Measurements from ENCODE around the gene SLMAP.

Gene SLMAP

DNA sequence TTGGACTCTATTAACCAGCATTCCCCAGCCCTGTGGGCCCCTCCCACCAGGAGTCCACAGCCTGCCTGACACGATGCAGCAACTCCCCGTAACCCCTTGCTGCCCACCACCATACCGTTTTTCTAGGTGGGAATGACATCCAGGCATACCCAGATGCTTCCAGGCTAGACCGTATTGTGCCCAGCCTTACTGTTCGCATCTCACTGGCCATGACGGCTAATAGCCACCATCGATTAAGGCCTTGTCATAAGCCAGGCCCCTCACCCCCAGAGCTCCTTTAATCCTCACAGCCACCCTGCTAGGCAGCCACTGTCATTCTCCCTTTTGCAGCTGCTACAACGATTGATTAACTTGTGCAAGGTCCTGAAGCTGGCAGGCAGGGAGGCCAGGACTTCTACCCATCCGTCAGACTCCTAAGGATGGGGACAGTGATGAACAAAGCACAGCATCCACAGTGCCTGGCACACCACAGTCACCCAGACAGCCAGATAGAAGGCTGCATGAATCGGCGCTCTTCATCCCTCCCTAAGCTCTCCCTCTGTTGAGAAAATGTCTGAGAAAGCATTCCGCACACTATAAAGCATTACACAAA is 192.1 kb downstream of the SLMAP start:
- H3K27me3 ChIP-seq (ENCODE audit: insufficient read depth, poor library complexity, severe bottlenecking), result no peaks in the 10 kb centered on the region
- H3K4me3 ChIP-seq (replicated peaks; ENCODE audit: insufficient read depth, low read length), result no peak overlapping the region
- DNase-seq (ENCODE audit: low read depth in 1 of 2, low spot score in 1 of 2), result no peak
- TF ChIP-seq GABPA (IDR thresholded peaks at IDR 0.05; ENCODE audit: low read depth), result no peak
- TF ChIP-seq SPI1 (IDR thresholded peaks at IDR 0.05; ENCODE audit: borderline replicate concordance, low read depth), result no peak
- TF ChIP-seq, protein P1, sequence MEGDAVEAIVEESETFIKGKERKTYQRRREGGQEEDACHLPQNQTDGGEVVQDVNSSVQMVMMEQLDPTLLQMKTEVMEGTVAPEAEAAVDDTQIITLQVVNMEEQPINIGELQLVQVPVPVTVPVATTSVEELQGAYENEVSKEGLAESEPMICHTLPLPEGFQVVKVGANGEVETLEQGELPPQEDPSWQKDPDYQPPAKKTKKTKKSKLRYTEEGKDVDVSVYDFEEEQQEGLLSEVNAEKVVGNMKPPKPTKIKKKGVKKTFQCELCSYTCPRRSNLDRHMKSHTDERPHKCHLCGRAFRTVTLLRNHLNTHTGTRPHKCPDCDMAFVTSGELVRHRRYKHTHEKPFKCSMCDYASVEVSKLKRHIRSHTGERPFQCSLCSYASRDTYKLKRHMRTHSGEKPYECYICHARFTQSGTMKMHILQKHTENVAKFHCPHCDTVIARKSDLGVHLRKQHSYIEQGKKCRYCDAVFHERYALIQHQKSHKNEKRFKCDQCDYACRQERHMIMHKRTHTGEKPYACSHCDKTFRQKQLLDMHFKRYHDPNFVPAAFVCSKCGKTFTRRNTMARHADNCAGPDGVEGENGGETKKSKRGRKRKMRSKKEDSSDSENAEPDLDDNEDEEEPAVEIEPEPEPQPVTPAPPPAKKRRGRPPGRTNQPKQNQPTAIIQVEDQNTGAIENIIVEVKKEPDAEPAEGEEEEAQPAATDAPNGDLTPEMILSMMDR (IDR thresholded peaks at IDR 0.05; ENCODE audit: insufficient read depth, low read length), result no peak
- TF ChIP-seq, protein P2, sequence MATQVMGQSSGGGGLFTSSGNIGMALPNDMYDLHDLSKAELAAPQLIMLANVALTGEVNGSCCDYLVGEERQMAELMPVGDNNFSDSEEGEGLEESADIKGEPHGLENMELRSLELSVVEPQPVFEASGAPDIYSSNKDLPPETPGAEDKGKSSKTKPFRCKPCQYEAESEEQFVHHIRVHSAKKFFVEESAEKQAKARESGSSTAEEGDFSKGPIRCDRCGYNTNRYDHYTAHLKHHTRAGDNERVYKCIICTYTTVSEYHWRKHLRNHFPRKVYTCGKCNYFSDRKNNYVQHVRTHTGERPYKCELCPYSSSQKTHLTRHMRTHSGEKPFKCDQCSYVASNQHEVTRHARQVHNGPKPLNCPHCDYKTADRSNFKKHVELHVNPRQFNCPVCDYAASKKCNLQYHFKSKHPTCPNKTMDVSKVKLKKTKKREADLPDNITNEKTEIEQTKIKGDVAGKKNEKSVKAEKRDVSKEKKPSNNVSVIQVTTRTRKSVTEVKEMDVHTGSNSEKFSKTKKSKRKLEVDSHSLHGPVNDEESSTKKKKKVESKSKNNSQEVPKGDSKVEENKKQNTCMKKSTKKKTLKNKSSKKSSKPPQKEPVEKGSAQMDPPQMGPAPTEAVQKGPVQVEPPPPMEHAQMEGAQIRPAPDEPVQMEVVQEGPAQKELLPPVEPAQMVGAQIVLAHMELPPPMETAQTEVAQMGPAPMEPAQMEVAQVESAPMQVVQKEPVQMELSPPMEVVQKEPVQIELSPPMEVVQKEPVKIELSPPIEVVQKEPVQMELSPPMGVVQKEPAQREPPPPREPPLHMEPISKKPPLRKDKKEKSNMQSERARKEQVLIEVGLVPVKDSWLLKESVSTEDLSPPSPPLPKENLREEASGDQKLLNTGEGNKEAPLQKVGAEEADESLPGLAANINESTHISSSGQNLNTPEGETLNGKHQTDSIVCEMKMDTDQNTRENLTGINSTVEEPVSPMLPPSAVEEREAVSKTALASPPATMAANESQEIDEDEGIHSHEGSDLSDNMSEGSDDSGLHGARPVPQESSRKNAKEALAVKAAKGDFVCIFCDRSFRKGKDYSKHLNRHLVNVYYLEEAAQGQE (IDR thresholded peaks at IDR 0.05; ENCODE audit: insufficient replicate concordance, low read depth), result no peak
- no peak for TF ChIP-seq POLR2AphosphoS5 (IDR thresholded peaks at IDR 0.05; ENCODE audit: low read depth)
- H3K27ac ChIP-seq (replicated peaks), result no peak overlapping the region

GRCh38 chr3:57948781-57949242 is 192.7 kb downstream of the SLMAP start:
- DNase-seq (ENCODE audit: low read depth in 1 of 2, low spot score in 1 of 2), result no peak
- Histone ChIP-seq H3K27me3 (ENCODE audit: insufficient read depth, poor library complexity, severe bottlenecking) (no peaks in the 10 kb centered on the region), H3K27ac (replicated peaks) (no peak overlapping the region), H3K4me3 (replicated peaks; ENCODE audit: insufficient read depth, low read length) (no peak overlapping the region)
- TF ChIP-seq SPI1 (IDR thresholded peaks at IDR 0.05; ENCODE audit: borderline replicate concordance, low read depth) (no peak), GABPA (IDR thresholded peaks at IDR 0.05; ENCODE audit: low read depth) (no peak), POLR2AphosphoS5 (IDR thresholded peaks at IDR 0.05; ENCODE audit: low read depth) (no peak)
- TF ChIP-seq, protein P1 (IDR thresholded peaks at IDR 0.05; ENCODE audit: insufficient read depth, low read length), result no peak
- TF ChIP-seq, protein P2 (IDR thresholded peaks at IDR 0.05; ENCODE audit: insufficient replicate concordance, low read depth), result no peak

GRCh38 chr3:57949344-57949743 is 193.2 kb downstream of the SLMAP start:
- H3K4me3 ChIP-seq (replicated peaks; ENCODE audit: insufficient read depth, low read length), result no peak overlapping the region
- no peak for TF ChIP-seq SPI1 (IDR thresholded peaks at IDR 0.05; ENCODE audit: borderline replicate concordance, low read depth)
- TF ChIP-seq, protein P2 (IDR thresholded peaks at IDR 0.05; ENCODE audit: insufficient replicate concordance, low read depth), result no peak
- no peaks in the 10 kb centered on the region for H3K27me3 ChIP-seq (ENCODE audit: insufficient read depth, poor library complexity, severe bottlenecking)
- H3K27ac ChIP-seq (replicated peaks), result no peak overlapping the region
- no peak for DNase-seq (ENCODE audit: low read depth in 1 of 2, low spot score in 1 of 2)

Data from HL-60 (cell line).